Thyroid gland (tissue), 4 donors: ENCODE results near the gene PRKCE.

Experiments used
- POLR2A ChIP-seq, 2 donors: fragments of 450-650 bp; IDR thresholded peaks; one replicate each; pipeline ENCODE4 v1.6.1; 2017; ENCODE audit warnings: antibody characterized with exemption in 2 of 2, mild to moderate bottlenecking in 2 of 2, moderate library complexity in 1 of 2
- TF ChIP-seq, protein P1 (sequence below), 6 experiments: fragments of 200-600 bp in 3 of 6; fragments of 450-650 bp in 3 of 6; sonication (generic) in 3 of 6; IDR thresholded peaks; one replicate each; pipeline ENCODE4 v1.5.1; 2016 to 2019; ENCODE audit warnings: antibody characterized with exemption in 6 of 6, mild to moderate bottlenecking in 2 of 6, inconsistent platforms in 1 of 6, moderate library complexity in 1 of 6

GRCh38 chr2:46167406-46167805 is 515.9 kb downstream of the PRKCE start:
- no peak for TF ChIP-seq POLR2A (IDR thresholded peaks at IDR 0.05)
- TF ChIP-seq, protein P1, sequence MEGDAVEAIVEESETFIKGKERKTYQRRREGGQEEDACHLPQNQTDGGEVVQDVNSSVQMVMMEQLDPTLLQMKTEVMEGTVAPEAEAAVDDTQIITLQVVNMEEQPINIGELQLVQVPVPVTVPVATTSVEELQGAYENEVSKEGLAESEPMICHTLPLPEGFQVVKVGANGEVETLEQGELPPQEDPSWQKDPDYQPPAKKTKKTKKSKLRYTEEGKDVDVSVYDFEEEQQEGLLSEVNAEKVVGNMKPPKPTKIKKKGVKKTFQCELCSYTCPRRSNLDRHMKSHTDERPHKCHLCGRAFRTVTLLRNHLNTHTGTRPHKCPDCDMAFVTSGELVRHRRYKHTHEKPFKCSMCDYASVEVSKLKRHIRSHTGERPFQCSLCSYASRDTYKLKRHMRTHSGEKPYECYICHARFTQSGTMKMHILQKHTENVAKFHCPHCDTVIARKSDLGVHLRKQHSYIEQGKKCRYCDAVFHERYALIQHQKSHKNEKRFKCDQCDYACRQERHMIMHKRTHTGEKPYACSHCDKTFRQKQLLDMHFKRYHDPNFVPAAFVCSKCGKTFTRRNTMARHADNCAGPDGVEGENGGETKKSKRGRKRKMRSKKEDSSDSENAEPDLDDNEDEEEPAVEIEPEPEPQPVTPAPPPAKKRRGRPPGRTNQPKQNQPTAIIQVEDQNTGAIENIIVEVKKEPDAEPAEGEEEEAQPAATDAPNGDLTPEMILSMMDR (IDR thresholded peaks at IDR 0.05) = no peak
